PC-9 (cell line): ENCODE results near the gene PLEKHF1. TPM values are rescaled to one million over a fixed set of nuclear protein-coding genes. Genes with fewer than 3 reads are reported as not detected.
"Not testable (repeated sequence)": the region's sequence is repeated elsewhere in the genome, so short reads cannot be mapped to it uniquely, and the experiment has no call there.

ENCODE experiments used
- BruUV-seq: library from RNA; stranded (reverse); fragments of 400-500 nt; replicated peaks from 2 replicates; lab custom pipeline; 2021; lab: Mats Ljungman, UMichigan
- CTCF ChIA-PET: fragments of 300-600 bp; sonication (Branson Sonifier 250); formaldehyde crosslinking; loops from one replicate; lab custom pipeline; 2022; ENCODE audit warnings: antibody characterized with exemption; lab: Charles Lee
- POLR2A ChIA-PET: fragments of 300-600 bp; sonication (Branson Sonifier 250); formaldehyde crosslinking; loops from one replicate; lab custom pipeline; 2022; ENCODE audit warnings: antibody characterized with exemption; ENCODE audit not compliant: unreplicated experiment; lab: Charles Lee
- DNase-seq, 2 experiments: peaks; one replicate each; pipeline versions ENCODE4 v3.0.0 to v3.0.0-alpha.2; 2015 to 2022; ENCODE audit warnings: mixed read lengths in 1 of 2
- H2AFZ ChIP-seq: fragments of 200-600 bp; sonication (generic); 2 replicates; pipeline ENCODE4 v1.8.1; 2017; ENCODE audit warnings: antibody characterized with exemption
- H3F3A ChIP-seq: fragments of 200-600 bp; sonication (generic); 2 replicates; pipeline ENCODE4 v1.8.1; 2017; ENCODE audit warnings: antibody characterized with exemption, mild to moderate bottlenecking, low read depth; ENCODE audit not compliant: insufficient read depth
- H3K27ac ChIP-seq: fragments of 200-600 bp; sonication (generic); 2 replicates; pipeline ENCODE4 v1.6.1; 2016; ENCODE audit warnings: mixed run types
- H3K27me3 ChIP-seq: fragments of 200-600 bp; sonication (generic); 2 replicates; pipeline ENCODE4 v1.6.1; 2016; ENCODE audit warnings: low read depth, mixed run types; ENCODE audit not compliant: insufficient read depth
- H3K36me3 ChIP-seq: fragments of 200-600 bp; sonication (generic); 2 replicates; pipeline ENCODE4 v1.6.1; 2016; ENCODE audit warnings: low read depth, mixed run types
- H3K4me1 ChIP-seq: fragments of 200-600 bp; sonication (generic); replicated peaks from 2 replicates; pipeline ENCODE4 v1.6.1; 2016; ENCODE audit warnings: mixed run types; ENCODE audit not compliant: insufficient read depth
- H3K4me2 ChIP-seq: fragments of 200-600 bp; sonication (generic); 2 replicates; pipeline ENCODE4 v1.6.1; 2017; ENCODE audit warnings: mixed run types
- H3K4me3 ChIP-seq: fragments of 200-600 bp; sonication (generic); 2 replicates; pipeline ENCODE4 v1.6.1; 2016; ENCODE audit warnings: mixed run types
- H3K79me2 ChIP-seq: fragments of 200-600 bp; sonication (generic); 2 replicates; pipeline ENCODE4 v1.6.1; 2017; ENCODE audit warnings: low read depth, mixed run types
- H3K9me2 ChIP-seq: fragments of 200-600 bp; sonication (generic); 2 replicates; pipeline ENCODE4 v1.8.1; 2017; ENCODE audit warnings: mild to moderate bottlenecking; ENCODE audit not compliant: insufficient read depth
- H3K9me3 ChIP-seq: fragments of 200-600 bp; sonication (generic); 2 replicates; pipeline ENCODE4 v1.8.1; 2016; ENCODE audit warnings: low read depth; ENCODE audit not compliant: insufficient read depth
- H4K20me1 ChIP-seq: fragments of 200-600 bp; sonication (generic); 2 replicates; pipeline ENCODE4 v1.8.1; 2017; ENCODE audit not compliant: insufficient read depth
- CTCF ChIP-seq: fragments of 200-600 bp; sonication (generic); conservative IDR thresholded peaks from 2 replicates; pipeline ENCODE4 v1.6.1; 2017; ENCODE audit warnings: mixed run types, antibody characterized with exemption, mild to moderate bottlenecking, moderate library complexity
- EZH2 ChIP-seq: fragments of 200-600 bp; sonication (generic); IDR thresholded peaks from 2 replicates; pipeline ENCODE4 v1.8.0; 2017; ENCODE audit warnings: antibody characterized with exemption, low read depth
- intact Hi-C: fragments of 100-400 bp; cut with micrococcal nuclease; formaldehyde crosslinking; loops from one replicate; pipeline ENCODE4 v1.10.0; 2022; ENCODE audit not compliant: unreplicated experiment
- total RNA-seq: library from RNA; stranded (reverse); gene quantifications from 2 replicates; pipeline ENCODE4 v1.2.3, GENCODE V29; 2021

PLEKHF1 gene
- total RNA-seq, 1 experiment from 2014 or later, result 16.0 TPM

GRCh38 chr19:29668746-29669609 is 3.7 kb downstream of the PLEKHF1 start:
- H3K4me2 ChIP-seq, result no peak overlapping the region
- no peaks in the 10 kb centered on the region for H3K9me2 ChIP-seq
- peaks cover 60% of the 10 kb centered on the region for H3K4me1 ChIP-seq
- peaks cover 82% of the 10 kb centered on the region for H3K79me2 ChIP-seq
- DNase-seq, result no peak
- no peak overlapping the region for H2AFZ ChIP-seq
- intact Hi-C loops, result no loop called here
- peaks cover 18% of the 10 kb centered on the region; the same call in 1 of the 2 replicates for H3K36me3 ChIP-seq
- TF ChIP-seq EZH2 (no peak), CTCF (no peak; the same call in 1 of the 2 replicates)
- no peaks in the 10 kb centered on the region for H3K27me3 ChIP-seq
- ChIA-PET CTCF (no interaction called here), POLR2A (no interaction called here)
- H4K20me1 ChIP-seq, result peaks cover 25% of the 10 kb centered on the region
- H3K4me3 ChIP-seq, result no peak overlapping the region
- no TSS peak for BruUV-seq
- no peak overlapping the region for H3K27ac ChIP-seq
- H3F3A ChIP-seq, result peaks cover 58% of the 10 kb centered on the region
- no peaks in the 10 kb centered on the region for H3K9me3 ChIP-seq

- no peak for TF ChIP-seq CTCF
- no peak for TF ChIP-seq EZH2
- H3K4me1 ChIP-seq, result peaks cover 51% of the 10 kb centered on the region
- ChIA-PET CTCF (no interaction called here), POLR2A (no interaction called here)
- H3K27me3 ChIP-seq, result no peaks in the 10 kb centered on the region
- intact Hi-C loops, result loop anchor here (2.0 kb wide), 1 partner anchor 59 kb away; no protein-coding TSS in a partner anchor
- no peak overlapping the region for H2AFZ ChIP-seq
- no peak for DNase-seq
- H3K4me3 ChIP-seq, result no peak overlapping the region
- peaks cover 48% of the 10 kb centered on the region for H3F3A ChIP-seq
- no TSS peak for BruUV-seq
- H4K20me1 ChIP-seq, result peaks cover 25% of the 10 kb centered on the region
- H3K9me2 ChIP-seq, result no peaks in the 10 kb centered on the region
- no peaks in the 10 kb centered on the region for H3K9me3 ChIP-seq
- H3K36me3 ChIP-seq, result peaks cover 29% of the 10 kb centered on the region; the same call in 1 of the 2 replicates
- peaks cover 87% of the 10 kb centered on the region for H3K79me2 ChIP-seq
- peak overlapping the region; percentile 75 for H3K27ac ChIP-seq
- peak overlapping the region; percentile 57 for H3K4me2 ChIP-seq
Observed at GRCh38 chr19:29670255-29670654, 5.0 kb downstream of the PLEKHF1 start.

GRCh38 chr19:29671026-29671392 is 5.7 kb downstream of the PLEKHF1 start:
- Histone ChIP-seq H3K79me2 (peaks cover 86% of the 10 kb centered on the region), H3F3A (peaks cover 46% of the 10 kb centered on the region), H3K4me1 (peaks cover 58% of the 10 kb centered on the region), H3K36me3 (peaks cover 37% of the 10 kb centered on the region; the same call in 1 of the 2 replicates), H3K27ac (peak overlapping the region; percentile 75), H4K20me1 (peaks cover 25% of the 10 kb centered on the region), H3K4me2 (peak overlapping the region; percentile 57)
- ChIA-PET CTCF (interaction anchor here (0.6 to 1.0 kb wide), 2 partner anchors 9 to 45 kb away, joined by 4 read pairs; no protein-coding TSS in a partner anchor), POLR2A (interaction anchor here (0.6 to 0.7 kb wide), 3 partner anchors 46 to 173 kb away, joined by 3 to 18 read pairs (median 8); no protein-coding TSS in a partner anchor)
- not testable (repeated sequence) for BruUV-seq, H3K4me3 ChIP-seq, H3K9me3 ChIP-seq, H3K9me2 ChIP-seq, H2AFZ ChIP-seq, H3K27me3 ChIP-seq, DNase-seq
- intact Hi-C loops, result loop anchor here (2.0 kb wide), 1 partner anchor 60 kb away; no protein-coding TSS in a partner anchor
